ENCODE data around the gene AGO3.
A peak's percentile ranks its signal among the peaks of the same experiment; 100 is the strongest.
"Not testable (repeated sequence)": the region's sequence is repeated elsewhere in the genome, so short reads cannot be mapped to it uniquely, and the experiment has no call there.

Gene AGO3

GRCh38 chr1:35930593-35931445, at the start of gene AGO3:
Gene AGO3 (plus strand): TSS chr1:35931105. CDS start chr1:35931427, 322 bp downstream.
- DNase-seq: peak; percentile 74

GRCh38 chr1:35881850-35882273, 49.0 kb upstream of the AGO3 start:
- DNase-seq: no peak

GRCh38 chr1:35882586-35882944, 48.3 kb upstream of the AGO3 start:
- DNase-seq: no peak

- DNase-seq: peak; percentile 68
Observed at GRCh38 chr1:35882945-35883634, 47.8 kb upstream of the AGO3 start, which contains the start of gene AGO1. Gene AGO1 (plus strand): TSS chr1:35883209. CDS start chr1:35883422, 213 bp downstream.

GRCh38 chr1:35883635-35884101, 47.2 kb upstream of the AGO3 start:
- peak; percentile 48 for DNase-seq

GRCh38 chr1:35884934-35885333, 46.0 kb upstream of the AGO3 start:
- no peak for DNase-seq

- DNase-seq: no peak
Observed at GRCh38 chr1:35885961-35886558, 44.8 kb upstream of the AGO3 start.

- DNase-seq: no peak
Observed at GRCh38 chr1:35886577-35887431, 44.1 kb upstream of the AGO3 start.

GRCh38 chr1:35887508-35887907, 43.4 kb upstream of the AGO3 start:
- no peak for DNase-seq

- DNase-seq: no peak
Observed at GRCh38 chr1:35888255-35888654, 42.6 kb upstream of the AGO3 start.

- DNase-seq: not testable (repeated sequence)
Observed at GRCh38 chr1:35888981-35889380, 41.9 kb upstream of the AGO3 start.

GRCh38 chr1:35893051-35893879, 37.6 kb upstream of the AGO3 start:
- no peak for DNase-seq

- DNase-seq: no peak
Observed at GRCh38 chr1:35894183-35894582, 36.7 kb upstream of the AGO3 start.

- DNase-seq: no peak
Observed at GRCh38 chr1:35894656-35895055, 36.2 kb upstream of the AGO3 start.

GRCh38 chr1:35899941-35900340, 31.0 kb upstream of the AGO3 start:
- DNase-seq: no peak

GRCh38 chr1:35901235-35901634, 29.7 kb upstream of the AGO3 start:
- no peak for DNase-seq

- no peak for DNase-seq
Observed at GRCh38 chr1:35902671-35903070, 28.2 kb upstream of the AGO3 start.

GRCh38 chr1:35914717-35915116, 16.2 kb upstream of the AGO3 start:
- no peak for DNase-seq

GRCh38 chr1:35915693-35916092, 15.2 kb upstream of the AGO3 start:
- no peak for DNase-seq

- DNase-seq: no peak
Observed at GRCh38 chr1:35923791-35924221, 7.1 kb upstream of the AGO3 start.

GRCh38 chr1:35924838-35925237, 6.1 kb upstream of the AGO3 start:
- DNase-seq: no peak

- no peak for DNase-seq
Observed at GRCh38 chr1:35925741-35926140, 5.2 kb upstream of the AGO3 start.
